Activated CD4-positive, alpha-beta T cell treated with anti-CD3 and anti-CD28 coated beads for 48 hours (primary cell): ENCODE measurements around the gene SLC39A11.
A peak's percentile ranks its signal among the peaks of the same experiment; 100 is the strongest.

Experiments
- DNase-seq: peaks from one replicate; pipeline ENCODE4 v3.0.0-alpha.2; 2020

Gene SLC39A11

GRCh38 chr17:72631949-72632684 is 460.4 kb downstream of the SLC39A11 start:
- DNase-seq = no peak

DNA sequence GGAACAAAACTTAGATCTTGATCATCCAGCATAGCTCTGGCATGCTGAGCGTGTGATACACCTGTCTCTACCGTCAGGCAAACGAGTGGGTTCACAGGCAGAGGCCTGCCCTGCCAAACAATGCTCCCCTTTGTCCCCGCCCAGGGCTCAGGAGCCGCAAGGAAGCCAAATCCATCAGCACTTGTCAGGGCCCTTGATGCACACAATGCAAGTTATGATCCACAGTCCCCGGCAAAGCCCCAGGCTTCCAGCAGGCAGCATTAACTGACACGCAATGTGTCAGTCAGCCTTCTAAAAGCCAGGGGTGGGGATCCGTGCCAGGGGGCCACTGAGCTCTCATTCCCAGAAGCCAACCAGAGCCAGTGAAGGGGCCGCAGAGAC is 460.9 kb downstream of the SLC39A11 start:
- no peak for DNase-seq

DNA sequence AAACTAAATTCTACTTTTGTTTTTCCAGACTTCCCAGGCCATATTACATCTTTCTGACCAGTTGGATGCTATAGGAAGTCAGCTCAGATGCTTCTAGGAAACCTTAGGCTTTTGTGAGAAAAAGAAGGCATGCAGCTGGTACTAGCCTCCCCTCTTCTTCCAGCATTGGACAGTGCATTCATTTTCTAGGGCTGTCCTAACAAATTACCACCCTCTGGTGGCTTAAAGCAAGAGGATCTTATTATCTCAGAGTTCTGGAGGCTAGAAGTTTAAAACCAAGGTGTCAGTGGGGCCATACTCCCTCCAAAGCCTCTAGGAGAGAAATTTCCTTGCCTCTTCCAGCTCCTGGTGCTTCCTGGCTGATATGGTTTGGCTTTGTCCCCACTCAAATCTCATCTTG is 467.8 kb downstream of the SLC39A11 start:
- no peak for DNase-seq

GRCh38 chr17:72624226-72624625 is 468.3 kb downstream of the SLC39A11 start:
- no peak for DNase-seq

GRCh38 chr17:72622661-72623433 is 469.6 kb downstream of the SLC39A11 start:
- no peak for DNase-seq

- no peak for DNase-seq
Measured at GRCh38 chr17:72619976-72620650, 472.4 kb downstream of the SLC39A11 start.

- DNase-seq = peak; percentile 15
Measured at GRCh38 chr17:72618001-72618509, 474.4 kb downstream of the SLC39A11 start.

DNA sequence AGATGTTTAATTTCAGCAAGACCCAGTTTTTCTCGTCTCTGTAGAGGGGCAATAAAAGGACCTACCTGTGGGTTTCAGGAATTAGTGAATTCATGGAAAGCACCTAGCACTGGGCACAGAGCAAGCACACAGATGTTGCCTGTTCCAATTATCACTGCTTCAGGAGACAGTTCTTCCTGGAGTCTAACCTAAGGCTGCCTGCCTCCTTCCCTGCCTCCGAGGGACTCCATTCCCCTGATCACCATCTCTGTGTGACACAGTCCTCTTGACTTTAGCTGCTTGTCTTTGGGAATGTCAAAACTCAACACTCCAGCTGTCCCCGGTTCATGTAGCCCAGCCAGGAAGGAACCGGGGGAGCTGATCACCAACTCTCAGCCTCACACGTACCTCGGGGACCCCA is 474.9 kb downstream of the SLC39A11 start:
- DNase-seq = no peak

DNA sequence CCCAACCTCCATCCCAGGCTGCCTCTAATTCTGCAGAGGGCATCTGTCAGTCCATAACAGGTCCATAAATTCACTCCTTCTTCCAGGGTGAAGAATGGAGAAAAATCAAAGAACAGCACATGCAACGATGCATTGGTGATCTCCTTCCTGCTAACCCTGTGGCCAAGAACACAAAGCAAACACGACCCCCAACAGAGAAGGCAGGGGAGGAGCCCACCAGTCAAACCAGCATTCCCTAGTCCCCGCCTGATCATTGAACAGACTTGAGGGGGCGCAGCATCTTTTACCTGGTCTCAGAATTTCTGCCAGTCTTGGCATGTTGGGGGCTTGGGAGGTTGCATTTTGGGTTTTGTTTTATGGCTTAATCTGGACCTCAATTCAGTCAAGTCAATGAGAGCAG is 476.0 kb downstream of the SLC39A11 start:
- DNase-seq = no peak

DNA sequence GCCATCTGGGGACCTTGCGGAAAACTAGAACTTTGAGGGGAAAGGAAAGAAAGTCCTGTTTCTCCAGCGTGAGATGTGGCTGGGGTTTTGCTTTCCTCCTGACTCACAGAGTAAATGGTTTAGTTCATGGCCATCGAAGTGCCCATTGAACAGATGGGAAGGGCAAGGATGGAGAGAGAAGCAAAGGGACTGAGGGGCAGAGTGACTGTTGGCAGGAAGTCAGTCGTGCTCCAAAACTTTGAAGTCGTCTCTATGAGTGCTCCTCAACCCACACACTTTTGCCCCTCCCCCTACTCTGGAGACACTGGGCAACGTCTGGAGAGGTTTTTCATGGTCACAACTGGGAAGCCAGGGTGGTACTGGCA is 476.9 kb downstream of the SLC39A11 start:
- DNase-seq = no peak

DNA sequence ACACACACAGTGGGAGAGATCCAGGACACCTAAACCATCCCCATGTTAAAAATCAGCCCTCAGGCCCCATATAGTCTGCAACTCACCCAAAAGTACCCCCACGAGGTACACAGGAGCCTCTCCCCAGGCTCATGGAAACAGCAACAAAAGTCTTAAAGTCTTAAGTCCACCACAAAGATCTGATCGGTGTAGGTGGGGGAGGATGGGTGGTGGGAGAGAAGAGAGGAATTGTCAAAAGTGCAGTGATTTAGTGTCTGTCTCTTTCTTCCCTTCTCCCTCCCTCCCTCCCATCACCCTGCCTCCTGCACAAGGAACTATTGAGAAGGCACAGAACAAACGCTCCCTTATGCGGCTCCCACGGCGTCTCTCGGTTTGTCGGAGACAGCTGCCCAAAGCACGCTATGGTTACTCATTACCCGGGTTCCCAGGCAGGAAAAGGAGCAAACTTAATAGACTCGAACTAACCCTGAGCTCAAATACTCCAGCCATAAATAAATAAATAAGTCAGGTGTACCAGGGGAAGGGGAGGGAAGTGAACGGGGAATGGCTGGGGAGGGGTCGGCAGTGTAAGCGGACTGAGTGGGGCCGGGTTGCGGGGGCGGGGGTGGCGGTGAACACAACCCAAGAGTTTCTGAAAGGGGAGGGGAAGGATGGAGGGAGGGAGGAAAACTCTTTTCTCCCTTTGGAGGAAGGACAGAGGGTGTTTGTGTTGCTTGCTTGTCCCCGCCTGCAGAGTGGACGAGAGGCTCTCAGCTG is 477.4 kb downstream of the SLC39A11 start:
- DNase-seq = no peak

- no peak for DNase-seq
Measured at GRCh38 chr17:72614476-72614870, 478.0 kb downstream of the SLC39A11 start.

GRCh38 chr17:72613806-72614292 is 478.6 kb downstream of the SLC39A11 start:
- no peak for DNase-seq

- no peak for DNase-seq
Measured at GRCh38 chr17:72613396-72613795, 479.1 kb downstream of the SLC39A11 start.

DNA sequence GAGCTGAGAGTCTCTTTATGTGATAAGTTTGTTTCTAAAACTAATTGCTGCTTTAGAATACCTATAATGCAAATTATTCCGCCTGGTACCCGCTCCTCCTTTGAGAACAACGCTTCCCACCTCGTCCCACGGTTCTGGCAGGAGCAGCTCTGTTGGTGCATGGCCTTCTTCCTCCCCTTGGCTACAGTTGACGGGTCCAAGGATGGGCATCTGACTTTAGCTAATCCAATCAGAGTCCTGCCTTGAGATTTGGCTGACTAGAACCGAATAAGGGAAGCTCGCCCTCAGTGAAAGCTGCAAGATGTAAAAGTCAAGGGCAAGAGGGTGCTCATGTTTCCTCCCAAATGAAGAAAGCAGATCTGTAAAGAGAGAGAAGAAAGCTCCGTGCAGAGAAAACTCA is 481.3 kb downstream of the SLC39A11 start:
- no peak for DNase-seq

DNA sequence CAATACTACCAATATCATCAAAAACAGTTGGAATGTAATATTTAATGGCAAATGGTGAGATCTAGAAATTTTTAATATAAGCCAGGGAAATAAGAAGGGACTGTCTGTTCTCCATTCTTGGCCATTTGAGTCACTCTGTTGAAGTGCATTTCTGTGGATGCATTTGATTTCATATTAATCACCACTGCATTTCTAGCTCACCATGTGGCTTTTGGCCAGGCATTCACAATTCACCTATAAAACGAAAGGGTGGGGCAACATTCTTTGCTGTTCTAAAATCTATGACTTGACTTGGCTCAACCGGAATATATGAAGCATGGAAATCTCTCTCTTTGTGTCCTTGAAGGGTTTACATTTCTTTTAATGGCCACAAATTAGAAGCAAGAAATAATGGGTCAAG is 483.0 kb downstream of the SLC39A11 start:
- no peak for DNase-seq

GRCh38 chr17:72608436-72608835 is 484.1 kb downstream of the SLC39A11 start:
- DNase-seq = no peak

DNA sequence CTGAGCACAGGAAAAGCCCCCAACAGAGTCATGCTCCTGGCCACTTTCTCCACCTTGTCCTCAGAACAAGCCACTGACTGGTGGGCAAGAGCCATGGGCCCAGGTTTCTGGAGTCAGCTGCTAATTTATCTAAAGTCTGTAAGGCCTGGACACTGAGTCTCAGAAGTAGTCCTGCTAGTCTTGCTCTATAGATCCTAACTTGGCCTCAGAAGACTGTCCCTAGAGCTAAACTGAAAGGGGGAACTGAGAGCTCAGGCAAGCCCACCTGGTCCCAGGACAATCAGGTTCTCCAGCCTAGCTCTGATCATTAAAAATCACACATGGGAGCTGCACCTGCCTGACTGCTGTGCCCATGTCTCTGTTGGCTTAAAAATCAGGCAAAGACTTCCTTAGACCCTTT is 485.8 kb downstream of the SLC39A11 start:
- no peak for DNase-seq

DNA sequence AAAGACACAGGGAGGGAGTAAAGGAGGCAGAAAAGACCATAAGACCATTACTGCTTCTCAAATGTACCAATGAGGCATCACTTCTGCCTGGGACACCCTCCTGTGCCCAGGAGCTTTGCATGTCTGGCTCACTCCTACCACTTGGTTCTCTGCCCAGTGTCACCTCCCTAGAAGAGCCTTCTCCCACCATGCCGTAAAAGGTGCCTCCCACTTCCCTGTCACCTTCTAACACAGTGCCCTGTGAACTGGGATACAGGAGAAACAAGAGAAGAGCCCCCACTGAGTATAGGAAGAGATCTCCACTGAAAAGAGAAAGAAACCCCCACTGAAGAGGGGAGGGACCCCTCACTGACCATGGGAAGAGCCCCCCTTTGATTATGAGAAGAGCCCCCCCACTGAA is 486.9 kb downstream of the SLC39A11 start:
- DNase-seq = no peak

GRCh38 chr17:72604518-72604917 is 488.0 kb downstream of the SLC39A11 start:
- DNase-seq = no peak

- DNase-seq = no peak
Measured at GRCh38 chr17:72603420-72604242, 488.9 kb downstream of the SLC39A11 start.
